ENCODE data around the gene TMIGD1. TPM values are rescaled to one million over a fixed set of nuclear protein-coding genes. Genes with fewer than 3 reads are reported as not detected.

The TMIGD1 gene
- total RNA-seq, 3 donors from 2014 or later: 102 to 288 (median 119) TPM

GRCh38 chr17:30314474-30314873, 19.4 kb downstream of the TMIGD1 start:
- no peak for DNase-seq
- TF ChIP-seq CTCF (IDR thresholded peaks at IDR 0.05): no peak

GRCh38 chr17:30312226-30312625, 21.6 kb downstream of the TMIGD1 start:
- ATAC-seq: peak; percentile 80
- no peak for TF ChIP-seq CTCF (IDR thresholded peaks at IDR 0.05)
- H3K36me3 ChIP-seq (ENCODE audit: low read depth): no peaks in the 10 kb centered on the region
- intact Hi-C loops (cut with DNase I, micrococcal nuclease): no loop called here
- no peak overlapping the region for H3K4me3 ChIP-seq
- no peak for DNase-seq
- peaks cover 34% of the 10 kb centered on the region for H3K4me1 ChIP-seq (ENCODE audit: low read depth)
- H3K9me3 ChIP-seq: no peaks in the 10 kb centered on the region

More at GRCh38 chr17:30314474-30314873, 19.4 kb downstream of the TMIGD1 start:
- peak; percentile 67 for ATAC-seq
- Histone ChIP-seq H3K4me1 (ENCODE audit: low read depth) (peaks cover 27% of the 10 kb centered on the region), H3K36me3 (ENCODE audit: low read depth) (no peaks in the 10 kb centered on the region), H3K4me3 (no peak overlapping the region), H3K9me3 (no peaks in the 10 kb centered on the region)
- intact Hi-C loops (cut with DNase I, micrococcal nuclease): no loop called here

- H3K36me3 ChIP-seq (ENCODE audit: low read depth): no peaks in the 10 kb centered on the region
- DNase-seq (no peak), ATAC-seq (no peak)
- no peaks in the 10 kb centered on the region for H3K9me3 ChIP-seq
- H3K4me3 ChIP-seq: no peak overlapping the region
- H3K4me1 ChIP-seq (ENCODE audit: low read depth): peaks cover 33% of the 10 kb centered on the region
- TF ChIP-seq CTCF (IDR thresholded peaks at IDR 0.05): no peak
- intact Hi-C loops (cut with DNase I, micrococcal nuclease): no loop called here
Measured at GRCh38 chr17:30310562-30310961, 23.3 kb downstream of the TMIGD1 start.

- Histone ChIP-seq H3K4me1 (ENCODE audit: low read depth) (peaks cover 26% of the 10 kb centered on the region), H3K9me3 (no peaks in the 10 kb centered on the region), H3K4me3 (no peak overlapping the region), H3K36me3 (ENCODE audit: low read depth) (no peaks in the 10 kb centered on the region)
- intact Hi-C loops (cut with DNase I, micrococcal nuclease): no loop called here
- ATAC-seq (no peak), DNase-seq (no peak)
- no peak for TF ChIP-seq CTCF (IDR thresholded peaks at IDR 0.05)
Measured at GRCh38 chr17:30309591-30309990, 24.3 kb downstream of the TMIGD1 start.

- Histone ChIP-seq H3K36me3 (ENCODE audit: low read depth) (no peaks in the 10 kb centered on the region), H3K4me3 (no peak overlapping the region), H3K4me1 (ENCODE audit: low read depth) (peaks cover 18% of the 10 kb centered on the region), H3K9me3 (no peaks in the 10 kb centered on the region)
- no peak for TF ChIP-seq CTCF (IDR thresholded peaks at IDR 0.05)
- ATAC-seq (peak; percentile 84), DNase-seq (no peak)
- intact Hi-C loops (cut with DNase I, micrococcal nuclease): no loop called here
Measured at GRCh38 chr17:30308406-30308805, 25.5 kb downstream of the TMIGD1 start.

- DNase-seq: no peak
- intact Hi-C loops (cut with DNase I, micrococcal nuclease): no loop called here
- TF ChIP-seq CTCF (IDR thresholded peaks at IDR 0.05): no peak
- Histone ChIP-seq H3K36me3 (ENCODE audit: low read depth) (no peaks in the 10 kb centered on the region), H3K9me3 (peaks cover 5% of the 10 kb centered on the region), H3K4me3 (no peak overlapping the region), H3K4me1 (ENCODE audit: low read depth) (peaks cover 13% of the 10 kb centered on the region)
- ATAC-seq: no peak
Measured at GRCh38 chr17:30304778-30305177, 29.1 kb downstream of the TMIGD1 start.
